Measurements from ENCODE around the gene FBXL19. TPM values are rescaled to one million over a fixed set of nuclear protein-coding genes. Genes with fewer than 3 reads are reported as not detected.

FBXL19 gene
- total and polyA plus RNA-seq, 4 donors = 0.31 to 4.8 (median 2.7) TPM

DNA sequence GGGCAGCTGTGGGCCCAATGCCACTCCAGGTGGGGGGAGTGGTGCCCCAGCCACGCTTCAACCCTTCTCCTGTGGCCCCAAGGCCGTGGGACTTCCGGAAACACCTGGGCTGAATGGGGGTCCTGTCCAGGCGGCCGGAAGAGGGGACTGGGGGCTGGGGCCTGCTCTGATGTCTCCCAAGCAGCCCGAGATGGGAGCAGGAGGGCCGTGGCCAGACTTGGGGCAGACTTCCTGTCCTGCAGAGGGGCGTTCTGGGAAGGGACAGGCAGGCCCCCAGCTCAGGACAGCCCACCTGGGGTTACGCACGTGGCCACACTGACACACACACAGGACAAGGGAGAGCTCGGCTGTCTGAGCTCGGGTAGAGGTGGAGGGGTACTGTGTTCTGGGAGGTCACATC lies 66.7 kb downstream of the FBXL19 start:
- H3K27ac ChIP-seq (ENCODE audit: low read depth in 1 of 2, low read length in 2 of 2) = no peak overlapping the region
- H3K27me3 ChIP-seq (ENCODE audit: control insufficient read depth in 4 of 4, insufficient read depth in 4 of 4, low read length in 3 of 4) = no peaks in the 10 kb centered on the region
- peaks cover 5 to 17% (median 11%) of the 10 kb centered on the region in 4 donors for H3K4me1 ChIP-seq (ENCODE audit: control insufficient read depth in 4 of 4, insufficient read depth in 4 of 4, low read length in 3 of 4)
- DNase-seq (ENCODE audit: low spot score) = no peak
- TF ChIP-seq RXRA (IDR thresholded peaks at IDR 0.05) = no peak
- TF ChIP-seq, protein P1, sequence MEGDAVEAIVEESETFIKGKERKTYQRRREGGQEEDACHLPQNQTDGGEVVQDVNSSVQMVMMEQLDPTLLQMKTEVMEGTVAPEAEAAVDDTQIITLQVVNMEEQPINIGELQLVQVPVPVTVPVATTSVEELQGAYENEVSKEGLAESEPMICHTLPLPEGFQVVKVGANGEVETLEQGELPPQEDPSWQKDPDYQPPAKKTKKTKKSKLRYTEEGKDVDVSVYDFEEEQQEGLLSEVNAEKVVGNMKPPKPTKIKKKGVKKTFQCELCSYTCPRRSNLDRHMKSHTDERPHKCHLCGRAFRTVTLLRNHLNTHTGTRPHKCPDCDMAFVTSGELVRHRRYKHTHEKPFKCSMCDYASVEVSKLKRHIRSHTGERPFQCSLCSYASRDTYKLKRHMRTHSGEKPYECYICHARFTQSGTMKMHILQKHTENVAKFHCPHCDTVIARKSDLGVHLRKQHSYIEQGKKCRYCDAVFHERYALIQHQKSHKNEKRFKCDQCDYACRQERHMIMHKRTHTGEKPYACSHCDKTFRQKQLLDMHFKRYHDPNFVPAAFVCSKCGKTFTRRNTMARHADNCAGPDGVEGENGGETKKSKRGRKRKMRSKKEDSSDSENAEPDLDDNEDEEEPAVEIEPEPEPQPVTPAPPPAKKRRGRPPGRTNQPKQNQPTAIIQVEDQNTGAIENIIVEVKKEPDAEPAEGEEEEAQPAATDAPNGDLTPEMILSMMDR (IDR thresholded peaks at IDR 0.05; ENCODE audit: low read depth, low read length, missing input control) = no peak
- TF ChIP-seq HNF4G (IDR thresholded peaks at IDR 0.05) = no peak
- TF ChIP-seq FOXA2 (IDR thresholded peaks at IDR 0.05) = no peak
- TF ChIP-seq FOXA1 (IDR thresholded peaks at IDR 0.05) = no peak
- TF ChIP-seq TAF1 (conservative IDR thresholded peaks at IDR 0.05) = no peak
- TF ChIP-seq RAD21 (IDR thresholded peaks at IDR 0.05) = no peak
- no peak for TF ChIP-seq GABPA (IDR thresholded peaks at IDR 0.05 in 1 of 2, conservative IDR thresholded peaks at IDR 0.05 in 1 of 2)
- TF ChIP-seq JUND (IDR thresholded peaks at IDR 0.05) = no peak
- TF ChIP-seq EGR1 (IDR thresholded peaks at IDR 0.05; ENCODE audit: low read depth in 2 of 2) = no peak
- TF ChIP-seq SP1 (IDR thresholded peaks at IDR 0.05) = no peak
- no peak overlapping the region for H3K9ac ChIP-seq (ENCODE audit: low read depth in 1 of 2, low read length in 2 of 2)
- H3K36me3 ChIP-seq (ENCODE audit: control insufficient read depth in 4 of 4, insufficient read depth in 3 of 4, low read depth in 1 of 4, low read length in 3 of 4) = peaks cover 0 to 5% (median 0%) of the 10 kb centered on the region in 4 donors
- WGBS = 89% methylated on average over 12 of the region's 12 CpGs
- H3K9me3 ChIP-seq (ENCODE audit: control insufficient read depth in 4 of 4, low read length in 3 of 4) = no peaks in the 10 kb centered on the region
- H3K4me3 ChIP-seq (ENCODE audit: low read depth in 1 of 3, low read length in 3 of 3) = no peak overlapping the region

DNA sequence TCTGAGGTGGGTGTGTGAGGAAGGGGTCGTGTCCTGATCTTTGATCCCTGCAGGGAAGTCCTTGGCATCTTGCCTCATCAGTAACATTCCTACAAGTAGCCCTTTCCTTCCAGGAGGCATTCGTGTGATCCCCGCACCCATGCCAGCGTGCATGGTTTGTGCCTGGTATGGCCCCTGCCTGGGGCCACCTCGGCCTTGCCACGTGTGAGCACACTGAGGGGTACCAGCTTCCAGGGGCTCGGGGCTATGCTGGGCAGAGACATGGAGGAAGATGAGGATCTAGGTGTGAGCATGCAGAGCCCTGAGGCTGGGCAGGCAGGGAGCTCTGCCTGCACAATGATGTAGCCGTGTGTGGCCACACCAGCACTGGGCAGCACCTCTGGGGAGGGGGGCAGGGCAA lies 67.7 kb downstream of the FBXL19 start:
- H3K27me3 ChIP-seq (ENCODE audit: control insufficient read depth in 4 of 4, insufficient read depth in 4 of 4, low read length in 3 of 4) = no peaks in the 10 kb centered on the region
- TF ChIP-seq FOXA2 (IDR thresholded peaks at IDR 0.05) = no peak
- TF ChIP-seq HNF4A (conservative IDR thresholded peaks at IDR 0.05) = no peak
- no peak for TF ChIP-seq JUND (IDR thresholded peaks at IDR 0.05)
- no peak for TF ChIP-seq HNF4G (IDR thresholded peaks at IDR 0.05)
- no peak for TF ChIP-seq FOXA1 (IDR thresholded peaks at IDR 0.05)
- TF ChIP-seq, protein P1 (IDR thresholded peaks at IDR 0.05; ENCODE audit: low read depth, low read length, missing input control) = no peak
- no peak for TF ChIP-seq SP1 (IDR thresholded peaks at IDR 0.05)
- TF ChIP-seq, protein P2, sequence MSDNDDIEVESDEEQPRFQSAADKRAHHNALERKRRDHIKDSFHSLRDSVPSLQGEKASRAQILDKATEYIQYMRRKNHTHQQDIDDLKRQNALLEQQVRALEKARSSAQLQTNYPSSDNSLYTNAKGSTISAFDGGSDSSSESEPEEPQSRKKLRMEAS (IDR thresholded peaks at IDR 0.05) = no peak
- TF ChIP-seq, protein P3, sequence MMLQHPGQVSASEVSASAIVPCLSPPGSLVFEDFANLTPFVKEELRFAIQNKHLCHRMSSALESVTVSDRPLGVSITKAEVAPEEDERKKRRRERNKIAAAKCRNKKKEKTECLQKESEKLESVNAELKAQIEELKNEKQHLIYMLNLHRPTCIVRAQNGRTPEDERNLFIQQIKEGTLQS (IDR thresholded peaks at IDR 0.05) = no peak
- TF ChIP-seq EGR1 (IDR thresholded peaks at IDR 0.05; ENCODE audit: low read depth in 2 of 2) = no peak
- TF ChIP-seq, protein P4, sequence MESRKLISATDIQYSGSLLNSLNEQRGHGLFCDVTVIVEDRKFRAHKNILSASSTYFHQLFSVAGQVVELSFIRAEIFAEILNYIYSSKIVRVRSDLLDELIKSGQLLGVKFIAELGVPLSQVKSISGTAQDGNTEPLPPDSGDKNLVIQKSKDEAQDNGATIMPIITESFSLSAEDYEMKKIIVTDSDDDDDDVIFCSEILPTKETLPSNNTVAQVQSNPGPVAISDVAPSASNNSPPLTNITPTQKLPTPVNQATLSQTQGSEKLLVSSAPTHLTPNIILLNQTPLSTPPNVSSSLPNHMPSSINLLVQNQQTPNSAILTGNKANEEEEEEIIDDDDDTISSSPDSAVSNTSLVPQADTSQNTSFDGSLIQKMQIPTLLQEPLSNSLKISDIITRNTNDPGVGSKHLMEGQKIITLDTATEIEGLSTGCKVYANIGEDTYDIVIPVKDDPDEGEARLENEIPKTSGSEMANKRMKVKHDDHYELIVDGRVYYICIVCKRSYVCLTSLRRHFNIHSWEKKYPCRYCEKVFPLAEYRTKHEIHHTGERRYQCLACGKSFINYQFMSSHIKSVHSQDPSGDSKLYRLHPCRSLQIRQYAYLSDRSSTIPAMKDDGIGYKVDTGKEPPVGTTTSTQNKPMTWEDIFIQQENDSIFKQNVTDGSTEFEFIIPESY (IDR thresholded peaks at IDR 0.05) = no peak
- TF ChIP-seq TAF1 (conservative IDR thresholded peaks at IDR 0.05) = no peak
- TF ChIP-seq YY1 (IDR thresholded peaks at IDR 0.05) = no peak
- TF ChIP-seq NR2F2 (IDR thresholded peaks at IDR 0.05) = no peak
- no peak for TF ChIP-seq RXRA (IDR thresholded peaks at IDR 0.05)
- no peak for TF ChIP-seq GABPA (IDR thresholded peaks at IDR 0.05 in 1 of 2, conservative IDR thresholded peaks at IDR 0.05 in 1 of 2)
- H3K4me1 ChIP-seq (ENCODE audit: control insufficient read depth in 4 of 4, insufficient read depth in 4 of 4, low read length in 3 of 4) = peaks cover 5 to 11% (median 8%) of the 10 kb centered on the region in 4 donors
- no peaks in the 10 kb centered on the region for H3K9me3 ChIP-seq (ENCODE audit: control insufficient read depth in 4 of 4, low read length in 3 of 4)
- H3K9ac ChIP-seq (ENCODE audit: low read depth in 1 of 2, low read length in 2 of 2) = no peak overlapping the region
- H3K27ac ChIP-seq (ENCODE audit: low read depth in 1 of 2, low read length in 2 of 2) = no peak overlapping the region
- H3K36me3 ChIP-seq (ENCODE audit: control insufficient read depth in 4 of 4, insufficient read depth in 3 of 4, low read depth in 1 of 4, low read length in 3 of 4) = peaks cover 0 to 5% (median 0%) of the 10 kb centered on the region in 4 donors
- no peak for DNase-seq (ENCODE audit: low spot score)
- WGBS = 84% methylated on average over 8 of the region's 8 CpGs
- H3K4me3 ChIP-seq (ENCODE audit: low read depth in 1 of 3, low read length in 3 of 3) = no peak overlapping the region
